HG03342 (cell line): ENCODE results near the gene CPNE7.
"Not testable (repeated sequence)": the region's sequence is repeated elsewhere in the genome, so short reads cannot be mapped to it uniquely, and the experiment has no call there.

Source experiments
- ATAC-seq: cut with Tn5 transposase; IDR thresholded peaks from one replicate; pipeline ENCODE4 v1.9.1; 2021; ENCODE audit warnings: mild to moderate bottlenecking, moderate library complexity; ENCODE audit not compliant: unreplicated experiment

The CPNE7 gene

DNA sequence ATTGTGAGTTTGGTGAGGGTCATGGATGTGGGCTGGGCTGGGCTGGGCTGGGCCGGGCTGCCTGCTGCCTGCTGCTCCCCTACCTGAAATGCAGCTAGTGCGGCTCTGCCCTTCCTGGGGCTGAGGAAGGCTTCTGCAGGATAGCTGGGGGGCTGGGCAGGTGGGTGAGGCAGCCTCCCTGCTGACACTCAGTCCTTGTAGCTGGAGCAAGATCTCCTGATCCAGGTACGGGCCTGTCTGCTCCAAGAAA lies 10.4 kb upstream of the CPNE7 start:
- ATAC-seq: no peak

DNA sequence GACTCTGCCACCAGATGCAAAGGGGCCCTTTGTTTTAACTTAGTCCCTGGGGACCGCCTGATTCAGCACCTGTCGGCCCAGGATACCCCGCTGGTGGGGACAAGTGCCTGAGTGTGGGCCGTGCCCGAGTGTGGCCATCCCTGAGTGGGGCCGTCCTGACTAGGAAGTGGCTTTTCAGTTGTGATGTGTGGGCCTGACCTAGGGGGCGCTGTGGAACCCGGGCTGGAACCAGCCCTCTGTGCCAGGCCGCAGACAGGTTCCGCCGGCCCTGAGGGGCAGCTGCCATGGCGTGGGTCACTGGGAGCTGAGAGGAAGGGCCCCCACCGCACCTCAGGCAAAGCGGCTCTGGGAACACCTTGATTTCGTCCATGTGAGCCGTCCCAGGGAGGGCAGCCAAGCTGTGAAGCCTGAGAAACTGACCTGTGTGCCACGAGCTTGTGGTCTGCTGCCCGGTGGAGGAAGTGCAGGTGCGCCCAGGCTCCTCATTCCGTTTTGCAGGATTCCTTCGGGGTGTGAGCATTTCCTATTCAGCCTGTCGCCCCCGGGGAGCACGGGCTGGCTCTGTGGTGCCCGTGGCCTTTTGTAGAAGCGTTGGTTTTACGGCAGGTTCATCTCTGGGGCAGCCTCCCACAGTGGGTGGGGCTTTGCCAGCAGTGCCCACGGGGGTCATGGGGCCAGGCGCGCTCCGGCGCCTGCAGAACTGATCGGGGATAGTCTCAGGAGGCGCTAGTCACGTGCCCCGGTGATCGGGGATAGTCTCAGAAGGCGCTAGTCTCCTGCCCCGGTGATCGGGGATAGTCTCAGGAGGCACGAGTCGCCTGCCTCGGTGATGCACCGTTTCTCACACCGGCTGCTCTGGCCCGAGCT lies 9.8 kb upstream of the CPNE7 start:
- no peak for ATAC-seq

DNA sequence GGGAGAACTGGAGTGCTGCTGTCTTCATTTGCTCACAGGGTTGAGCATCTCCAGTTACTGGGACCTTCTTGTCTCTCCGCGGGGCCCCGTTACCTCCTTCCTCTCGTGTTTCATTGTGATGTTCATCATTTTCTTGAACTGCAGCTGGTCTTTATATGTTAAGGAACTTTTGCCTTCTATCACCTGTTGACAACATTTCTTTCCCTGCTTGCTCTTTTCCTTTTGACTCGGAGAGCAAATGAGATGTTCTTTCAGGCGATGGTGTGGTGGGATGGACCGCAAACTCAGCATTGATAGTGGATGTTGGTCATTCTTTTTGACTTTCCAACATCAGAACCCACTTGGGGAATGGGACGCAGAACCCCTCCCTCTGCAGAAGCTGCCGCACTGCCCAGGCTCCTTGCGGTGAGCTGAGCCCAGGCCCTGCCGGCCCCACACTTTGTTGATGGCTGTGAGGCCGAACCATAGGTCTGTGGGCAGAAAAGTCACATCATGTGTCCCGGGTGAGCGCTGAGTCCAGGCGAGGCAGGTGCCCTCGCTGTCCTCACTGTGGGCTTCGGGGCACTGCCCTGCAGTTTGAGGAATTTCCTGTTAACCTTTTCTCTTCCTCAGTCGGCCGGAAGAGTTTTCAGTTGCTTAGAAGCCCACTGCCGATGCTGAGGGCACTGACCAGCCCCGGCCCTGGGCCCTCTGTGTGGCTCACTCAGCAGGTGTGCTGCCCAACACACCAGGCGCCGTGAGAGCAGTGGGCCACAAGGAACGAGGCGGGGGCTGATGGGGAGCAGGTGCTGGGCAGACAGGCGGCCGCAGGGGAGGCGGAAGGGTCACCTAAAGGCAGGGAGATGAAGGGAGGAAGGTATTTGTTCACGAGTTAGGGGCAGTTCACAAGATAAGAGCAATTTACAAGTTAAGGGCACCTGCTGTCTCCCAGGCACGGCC lies 7.6 kb upstream of the CPNE7 start:
- no peak for ATAC-seq

DNA sequence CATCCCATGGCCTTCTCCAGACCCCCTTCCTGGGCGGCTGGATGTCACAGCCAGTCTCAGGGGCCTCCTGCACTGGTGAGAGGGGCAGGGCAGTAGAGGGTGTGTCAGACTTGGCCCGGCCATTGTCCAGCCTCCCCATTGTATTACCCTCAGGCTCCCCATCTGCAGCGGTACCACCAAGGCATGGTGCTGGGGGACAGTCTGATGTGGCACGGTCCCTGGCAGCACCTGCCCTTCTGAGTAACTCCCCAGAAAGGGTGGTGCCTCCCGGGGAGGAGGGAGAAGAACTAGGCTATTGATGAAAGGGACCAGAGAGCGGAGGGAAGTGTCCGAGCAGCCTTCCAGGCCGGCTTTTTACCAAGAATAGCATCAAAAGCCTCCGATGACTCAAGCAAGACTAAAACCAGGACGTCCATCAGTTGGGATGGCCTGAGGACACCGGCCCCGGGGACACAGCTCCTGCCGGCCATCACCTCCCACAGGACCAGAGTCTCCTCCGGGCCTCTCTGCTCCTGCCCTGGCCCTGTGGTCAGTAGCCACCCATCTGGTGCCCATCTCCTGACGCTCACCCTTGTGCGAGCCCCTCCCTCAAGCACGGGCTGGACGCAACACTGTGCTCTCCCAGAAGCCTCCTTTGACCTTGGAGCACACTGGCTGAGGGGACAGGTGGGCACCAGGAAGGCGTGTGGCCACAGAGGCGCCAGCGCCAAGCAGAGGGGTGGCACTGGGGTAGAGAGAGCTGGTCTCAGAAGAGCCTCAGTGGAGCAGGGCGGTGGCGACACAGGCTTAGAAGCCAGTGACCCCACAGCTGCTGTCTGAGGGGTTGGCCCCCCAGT lies 5.8 kb upstream of the CPNE7 start:
- ATAC-seq: no peak

DNA sequence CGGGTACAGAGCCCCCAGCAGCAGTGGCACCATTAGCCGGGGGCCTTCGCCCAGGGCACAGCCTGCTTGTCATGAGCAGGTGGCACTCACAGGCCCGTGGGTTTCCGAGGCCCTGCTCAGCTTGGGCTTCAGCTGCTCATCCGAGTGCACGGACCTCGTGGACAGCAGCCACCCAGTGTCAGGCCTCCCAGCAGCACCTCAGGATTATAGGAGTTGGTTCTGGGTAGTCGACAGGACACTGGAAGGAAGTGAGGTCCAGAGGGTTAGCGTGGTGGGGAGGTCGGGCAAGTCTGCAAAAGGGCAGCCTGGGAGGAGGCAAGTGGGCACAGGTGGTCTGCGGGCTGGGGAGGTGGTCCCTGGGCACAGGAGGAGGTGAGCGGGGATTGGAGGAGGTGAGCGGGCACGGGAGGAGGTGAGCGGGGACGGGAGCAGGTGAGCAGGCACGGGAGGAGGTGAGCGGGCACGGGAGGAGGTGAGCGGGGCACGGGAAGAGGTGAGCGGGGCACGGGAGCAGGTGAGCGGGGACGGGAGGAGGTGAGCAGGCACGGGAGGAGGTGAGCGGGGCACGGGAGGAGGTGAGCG lies 5.1 kb upstream of the CPNE7 start:
- ATAC-seq: no peak

DNA sequence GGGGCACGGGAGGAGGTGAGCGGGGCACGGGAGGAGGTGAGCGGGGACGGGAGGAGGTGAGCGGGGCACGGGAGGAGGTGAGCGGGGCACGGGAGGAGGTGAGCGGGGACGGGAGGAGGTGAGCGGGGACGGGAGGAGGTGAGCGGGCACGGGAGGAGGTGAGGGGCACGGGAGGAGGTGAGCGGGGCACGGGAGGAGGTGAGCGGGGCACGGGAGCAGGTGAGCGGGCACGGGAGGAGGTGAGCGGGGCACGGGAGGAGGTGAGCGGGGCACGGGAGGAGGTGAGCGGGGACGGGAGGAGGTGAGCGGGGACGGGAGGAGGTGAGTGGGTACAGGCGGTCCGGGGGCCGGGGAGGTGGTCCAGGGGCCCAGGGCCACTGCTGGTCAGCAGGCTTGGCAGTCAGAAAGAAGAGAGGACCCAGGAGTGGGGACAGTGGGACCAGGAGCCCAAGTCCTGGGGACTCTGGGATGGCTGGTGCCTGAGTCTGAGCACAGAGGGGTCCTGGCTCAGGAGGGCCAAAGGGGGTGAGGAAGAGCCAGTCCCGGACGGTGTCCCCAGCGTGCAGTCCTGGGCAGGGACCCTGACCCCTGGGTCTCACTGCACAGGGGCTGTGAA lies 4.5 kb upstream of the CPNE7 start:
- ATAC-seq: not testable (repeated sequence)

DNA sequence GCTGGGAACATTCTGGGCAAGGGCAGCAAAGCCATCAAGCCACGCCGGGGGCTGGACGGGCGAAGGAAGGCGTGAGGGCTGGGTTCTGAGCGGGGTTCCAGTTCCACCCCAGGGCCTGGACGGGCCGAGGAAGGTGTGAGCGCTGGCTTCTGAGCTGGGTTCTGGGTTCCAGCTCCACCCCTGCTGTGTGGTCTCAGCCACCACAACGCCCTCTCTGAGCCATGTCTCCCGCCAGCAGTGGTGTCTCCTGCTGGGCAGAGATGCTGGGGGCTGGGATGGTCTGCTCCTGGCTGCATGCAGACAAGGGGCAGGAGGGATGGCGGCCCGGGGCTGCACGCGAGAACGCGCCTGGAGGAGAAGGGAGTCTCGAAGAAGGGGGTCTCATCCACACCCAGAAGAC lies 3.9 kb upstream of the CPNE7 start:
- no peak for ATAC-seq

DNA sequence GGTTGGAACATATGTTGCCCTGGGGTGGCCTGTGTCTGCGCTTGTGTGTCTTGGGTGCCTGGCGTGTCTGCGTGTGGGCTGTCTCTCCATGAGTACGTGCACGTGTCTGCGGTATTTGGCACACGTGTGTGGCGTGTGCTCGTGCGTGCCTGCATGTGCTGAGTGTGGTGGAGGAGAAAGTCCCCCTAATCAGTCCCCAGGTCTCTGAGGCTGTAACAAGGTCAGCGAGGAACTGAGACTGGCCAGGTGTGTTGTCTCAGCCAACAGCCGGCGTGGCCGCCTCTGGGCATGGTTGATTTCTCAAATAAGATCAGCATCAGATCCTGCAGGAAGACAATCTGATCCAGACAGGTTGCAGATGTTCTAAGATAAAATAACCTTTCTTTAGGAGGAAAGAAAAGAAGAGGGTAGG lies 3.5 kb upstream of the CPNE7 start:
- no peak for ATAC-seq

DNA sequence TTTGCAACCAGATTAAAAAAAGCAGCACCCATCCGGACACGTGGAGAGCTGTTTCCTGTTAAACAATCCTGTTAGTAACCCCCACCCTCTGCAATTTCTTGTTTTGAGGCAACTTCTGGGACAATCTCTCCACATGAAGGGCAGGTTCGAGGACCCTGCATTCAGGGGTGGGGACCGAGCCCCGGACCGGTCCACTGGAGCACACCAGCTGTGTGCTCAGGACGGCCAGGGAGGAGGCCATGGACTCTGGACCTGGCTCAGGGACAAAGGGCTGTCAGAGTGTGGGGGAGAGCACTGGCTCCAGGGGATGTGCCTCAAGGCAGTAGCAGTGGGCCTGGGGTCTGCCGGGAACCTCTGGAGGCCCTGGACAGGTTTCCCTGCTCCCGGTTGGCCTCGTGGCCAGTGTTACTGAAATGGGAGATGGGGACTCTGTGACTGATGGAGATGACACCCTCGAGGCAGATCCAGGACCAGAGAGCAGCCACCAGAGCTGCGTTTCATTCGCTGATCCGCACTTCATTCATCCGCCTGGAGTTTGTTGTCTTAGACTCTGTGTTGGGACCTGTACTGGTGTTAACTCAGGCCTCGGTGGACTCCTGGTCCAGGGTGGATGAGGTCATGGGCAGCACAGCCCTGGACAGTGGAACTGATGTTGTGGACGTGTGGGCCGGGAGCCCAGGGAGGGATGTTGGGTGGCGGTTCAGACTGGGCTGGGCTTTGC lies 2.9 kb upstream of the CPNE7 start:
- ATAC-seq: no peak

DNA sequence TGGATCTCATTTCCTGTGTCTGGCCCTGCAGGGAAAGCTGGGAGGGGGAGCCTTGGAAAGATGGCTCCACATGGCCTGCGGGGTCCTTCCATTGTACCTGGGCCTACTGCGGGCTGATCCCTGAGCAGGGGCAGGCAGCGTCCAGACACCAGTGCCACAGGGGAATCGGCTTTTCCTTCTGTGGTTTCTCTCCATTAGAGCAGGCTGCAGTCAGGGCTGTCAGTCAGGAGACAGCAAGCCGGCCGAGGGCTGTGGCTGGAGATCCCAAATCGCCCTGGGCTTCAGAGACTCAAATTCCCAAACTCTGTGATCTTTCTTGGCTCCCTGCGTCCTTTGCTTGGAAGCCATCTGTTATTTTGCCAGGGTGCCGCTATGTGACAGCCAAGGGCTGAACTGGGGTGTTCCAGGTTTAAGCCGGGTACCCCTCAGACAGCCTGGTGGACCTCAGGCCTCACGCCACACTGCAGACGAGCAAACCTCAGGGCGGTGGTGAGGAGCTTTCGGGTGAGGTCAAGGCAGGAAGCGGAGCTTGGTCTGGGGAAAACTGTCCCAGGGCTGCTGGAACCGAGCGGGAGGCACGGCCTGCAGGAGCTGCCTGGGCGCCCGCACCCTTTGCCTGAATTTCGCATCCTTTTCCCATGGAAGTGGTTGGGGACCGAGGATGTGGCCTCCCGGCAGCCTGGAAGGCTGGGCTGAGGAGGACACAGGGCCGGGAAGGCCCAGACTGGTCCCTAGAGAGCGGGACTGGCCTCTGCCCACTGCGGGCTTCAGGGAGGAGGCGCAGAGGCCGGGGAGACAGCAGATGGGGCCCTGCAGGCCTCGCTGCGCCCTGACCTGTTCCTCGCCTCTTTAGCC lies 1.5 kb upstream of the CPNE7 start:
- ATAC-seq: no peak

DNA sequence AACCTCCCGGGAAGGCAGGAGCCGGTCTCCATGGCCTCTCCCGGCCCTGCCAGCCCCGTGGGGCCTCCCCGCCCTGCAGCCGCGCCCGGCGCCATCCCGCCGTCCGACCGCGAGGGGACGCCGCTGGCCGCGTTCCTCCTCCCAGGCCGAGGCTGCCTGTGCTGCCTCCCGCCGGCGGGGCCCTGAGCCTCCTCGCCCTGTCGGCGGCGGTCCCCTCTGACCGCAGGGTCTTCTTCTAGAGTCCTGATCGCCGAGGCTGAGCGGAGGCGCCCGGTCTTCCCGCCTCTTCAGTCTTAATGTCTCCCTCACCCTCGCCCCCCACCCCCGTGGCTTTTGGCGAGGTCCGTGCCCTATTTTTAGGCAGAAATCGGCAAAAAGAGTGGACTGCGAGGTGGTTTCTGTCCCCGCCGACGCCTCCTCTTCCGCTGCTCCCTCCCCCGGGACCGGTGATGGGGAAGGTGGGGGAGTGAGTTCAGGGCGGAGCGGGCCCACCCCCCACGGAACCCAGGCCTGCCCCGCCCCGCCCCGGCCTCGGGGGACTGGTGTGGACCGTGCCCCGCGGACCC lies 794 bp upstream of the CPNE7 start:
- ATAC-seq: no peak

DNA sequence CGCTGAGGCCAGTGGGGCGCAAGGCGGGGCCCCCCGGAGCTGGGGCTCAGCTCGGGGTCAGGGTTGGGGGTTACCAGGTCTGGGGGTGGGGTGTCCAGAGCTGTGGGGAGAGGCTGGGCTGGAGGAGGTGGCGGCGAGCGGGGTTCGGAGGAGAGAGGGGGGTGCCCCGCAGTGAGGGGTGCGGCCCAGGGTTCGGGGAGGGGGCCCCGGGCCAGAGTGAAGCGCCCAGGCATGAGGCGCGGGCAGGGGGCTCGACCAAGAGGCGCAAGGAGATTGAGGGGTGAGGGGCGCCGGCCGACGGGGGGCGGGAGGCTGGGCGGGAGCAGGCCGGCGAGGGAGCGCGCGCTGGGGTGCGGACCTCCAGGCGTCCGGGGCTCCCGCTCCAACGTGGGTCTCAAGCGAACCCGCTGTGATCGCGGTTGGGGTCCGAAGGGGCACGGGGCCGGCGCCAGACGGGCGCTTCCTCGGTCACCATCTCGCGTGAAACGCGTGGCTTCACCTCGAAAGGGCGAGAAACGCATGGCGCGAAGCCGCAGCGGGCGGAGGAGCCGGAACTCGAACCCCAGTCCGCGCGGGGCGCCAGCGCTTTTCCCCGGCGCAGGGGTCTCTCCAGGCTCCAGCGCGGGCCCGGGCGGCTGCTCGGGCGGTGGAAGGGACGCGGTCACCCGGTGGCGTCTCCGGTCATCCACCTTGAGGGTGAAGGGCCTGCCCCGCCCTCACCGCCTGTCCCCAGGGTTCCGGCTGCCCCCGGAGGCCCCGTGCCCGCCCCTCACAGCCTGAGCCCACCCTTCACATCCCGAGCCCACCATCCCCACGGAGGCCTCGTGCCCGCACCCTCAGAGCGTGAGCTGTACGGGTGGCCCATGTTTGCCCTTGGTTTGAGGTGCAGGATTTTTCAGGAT lies 846 bp downstream of the CPNE7 start:
- ATAC-seq: no peak

DNA sequence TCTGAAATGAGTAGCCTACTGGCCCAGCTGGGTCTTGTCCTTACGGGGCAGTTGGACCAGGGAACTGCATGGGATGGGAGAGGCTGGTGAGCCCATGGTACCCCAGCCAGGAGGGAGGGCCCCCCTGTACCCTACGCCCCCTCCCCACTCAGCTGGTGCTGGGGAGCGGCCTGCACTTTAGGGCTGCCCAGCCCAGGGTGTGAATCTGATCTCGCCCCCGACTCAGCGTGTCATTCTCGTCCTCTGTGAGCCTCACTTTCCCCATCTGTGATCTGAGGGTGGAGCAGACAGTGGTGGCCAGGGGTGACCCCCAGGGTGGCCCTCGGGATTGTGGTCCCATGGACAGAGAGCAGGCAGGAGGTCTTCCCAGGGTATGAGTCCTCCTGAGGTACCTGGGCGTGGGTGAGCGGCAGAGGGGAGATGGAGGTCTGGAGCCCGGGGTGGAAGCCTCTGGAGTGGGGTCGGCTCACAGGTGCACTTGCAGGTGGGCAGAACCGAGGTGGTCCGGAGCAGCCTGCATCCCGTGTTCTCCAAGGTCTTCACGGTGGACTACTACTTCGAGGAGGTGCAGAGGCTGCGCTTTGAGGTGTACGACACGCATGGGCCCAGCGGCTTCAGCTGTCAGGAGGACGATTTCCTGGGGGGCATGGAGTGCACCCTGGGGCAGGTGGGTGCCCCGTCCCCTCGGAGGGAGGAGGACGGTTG lies 1.6 kb downstream of the CPNE7 start:
- no peak for ATAC-seq

DNA sequence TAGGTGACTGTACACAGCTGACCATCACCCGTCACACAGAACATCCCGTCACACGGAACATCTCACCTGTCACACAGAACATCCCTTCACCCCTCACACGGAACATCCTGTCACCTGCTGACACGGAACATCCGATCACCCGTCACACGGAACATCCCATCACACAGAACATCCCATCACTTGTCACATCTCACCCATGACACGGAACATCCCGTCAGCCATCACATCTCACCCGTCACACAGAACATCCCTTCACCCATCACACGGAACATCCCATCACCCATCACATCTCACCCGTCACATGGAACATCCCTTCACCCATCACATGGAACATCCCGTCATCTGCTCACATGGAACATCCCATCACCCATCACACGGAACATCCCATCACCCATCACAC lies 3.8 kb downstream of the CPNE7 start:
- no peak for ATAC-seq

DNA sequence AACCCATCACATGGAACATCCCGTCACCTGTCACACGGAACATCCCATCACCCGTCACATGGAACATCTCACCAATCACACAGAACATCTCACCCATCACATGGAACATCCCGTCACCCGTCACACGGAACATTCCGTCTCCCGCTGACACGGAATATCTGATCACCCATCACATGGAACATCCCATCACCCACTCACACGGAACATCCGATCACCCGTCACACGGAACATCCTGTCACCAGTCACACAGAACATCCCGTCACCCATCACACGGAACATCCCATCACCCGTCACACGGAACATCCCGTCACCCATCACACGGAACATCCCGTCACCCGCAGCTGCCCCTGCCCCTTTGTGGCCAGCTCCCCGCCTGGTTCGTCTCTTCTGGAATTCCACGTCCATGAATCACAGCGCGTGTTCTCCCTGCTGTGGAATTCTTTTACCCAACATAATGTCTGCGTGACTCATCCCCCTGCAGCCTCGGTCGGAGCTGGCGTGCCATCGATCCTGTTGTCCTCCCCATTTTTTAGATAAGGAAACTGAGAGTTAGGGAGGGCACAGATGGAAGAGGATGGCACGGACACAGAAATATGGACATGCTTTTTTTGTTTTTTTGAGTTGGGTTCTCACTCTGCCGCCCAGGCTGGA lies 5.6 kb downstream of the CPNE7 start:
- ATAC-seq: no peak

DNA sequence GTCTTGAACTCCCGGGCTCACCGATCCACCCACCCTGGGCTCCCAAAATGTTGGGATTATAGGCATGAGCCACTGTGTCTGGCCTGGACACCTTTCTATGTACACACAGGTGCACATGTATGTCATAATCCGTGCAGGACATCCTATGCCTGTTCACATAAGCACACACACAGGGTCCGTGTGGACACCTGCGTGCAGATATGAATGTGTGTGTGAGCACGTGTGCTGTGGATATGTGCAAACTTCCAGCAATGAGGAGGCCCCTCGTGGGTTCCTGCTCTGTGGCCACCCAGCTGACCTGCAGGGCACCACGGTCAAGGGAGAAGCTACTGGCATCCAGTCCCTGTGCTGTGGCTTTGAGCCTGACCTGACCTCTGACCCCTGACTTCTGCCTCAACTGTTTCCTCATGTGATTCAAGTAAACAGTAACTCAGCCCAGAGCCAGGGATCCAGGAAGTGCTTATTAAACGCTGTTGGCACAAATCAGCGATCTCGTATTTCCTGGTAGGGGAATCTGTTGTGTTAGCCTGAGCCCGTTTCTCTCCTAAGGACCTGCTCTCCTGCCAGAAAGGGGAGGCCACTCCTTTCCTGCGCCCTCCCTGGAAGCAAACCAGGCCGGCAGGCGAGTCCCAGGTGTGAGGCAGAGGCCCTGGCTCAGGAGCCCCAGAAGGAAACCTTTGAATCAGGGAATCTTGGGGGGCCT lies 6.5 kb downstream of the CPNE7 start:
- ATAC-seq: no peak
